Effector memory CD8-positive, alpha-beta T cell (primary cell): Measurements from ENCODE around the gene NDUFA13.

ENCODE experiments used
- ATAC-seq: fragments of 150-1000 bp; cut with Tn5 transposase; replicated peaks from 2 replicates; pipeline ENCODE4 v1.10.0; 2021; ENCODE audit warnings: mild to moderate bottlenecking, moderate library complexity
- DNase-seq, 3 experiments: peaks; one replicate each; pipeline ENCODE4 v3.0.0; 2021
- H3K27ac Mint-ChIP-seq, 2 donors: one replicate each; pipeline ENCODE4 v1.8.0; 2022; ENCODE audit warnings: mild to moderate bottlenecking in 2 of 2, mixed read lengths in 2 of 2, moderate library complexity in 2 of 2
- H3K27me3 Mint-ChIP-seq, 2 donors: one replicate each; pipeline ENCODE4 v1.8.0; 2022; ENCODE audit warnings: mixed read lengths in 2 of 2
- H3K36me3 Mint-ChIP-seq: one replicate; pipeline ENCODE4 v1.8.0; 2022; ENCODE audit warnings: mild to moderate bottlenecking, moderate library complexity, mixed read lengths; ENCODE audit not compliant: insufficient read depth
- H3K4me1 Mint-ChIP-seq, 2 donors: one replicate each; pipeline ENCODE4 v1.8.0; 2022; ENCODE audit warnings: low read depth in 2 of 2, mixed read lengths in 2 of 2
- H3K4me3 Mint-ChIP-seq, 2 donors: one replicate each; pipeline ENCODE4 v1.8.0; 2022; ENCODE audit warnings: mild to moderate bottlenecking in 2 of 2, mixed read lengths in 2 of 2, moderate library complexity in 2 of 2
- H3K9me3 Mint-ChIP-seq, 2 donors: one replicate each; pipeline ENCODE4 v1.8.0; 2022; ENCODE audit warnings: mixed read lengths in 2 of 2

Gene NDUFA13

GRCh38 chr19:19558055-19558454, 42.0 kb downstream of the NDUFA13 start:
- Mint-ChIP-seq H3K27ac (peak overlapping the region in 1 of 2 donors; percentile 53), H3K36me3 (peaks cover 40% of the 10 kb centered on the region), H3K9me3 (no peaks in the 10 kb centered on the region), H3K4me3 (no peak overlapping the region), H3K27me3 (no peaks in the 10 kb centered on the region), H3K4me1 (peaks cover 1 to 4% of the 10 kb centered on the region in 2 donors)
- no peak for DNase-seq
- ATAC-seq, result no peak

DNA sequence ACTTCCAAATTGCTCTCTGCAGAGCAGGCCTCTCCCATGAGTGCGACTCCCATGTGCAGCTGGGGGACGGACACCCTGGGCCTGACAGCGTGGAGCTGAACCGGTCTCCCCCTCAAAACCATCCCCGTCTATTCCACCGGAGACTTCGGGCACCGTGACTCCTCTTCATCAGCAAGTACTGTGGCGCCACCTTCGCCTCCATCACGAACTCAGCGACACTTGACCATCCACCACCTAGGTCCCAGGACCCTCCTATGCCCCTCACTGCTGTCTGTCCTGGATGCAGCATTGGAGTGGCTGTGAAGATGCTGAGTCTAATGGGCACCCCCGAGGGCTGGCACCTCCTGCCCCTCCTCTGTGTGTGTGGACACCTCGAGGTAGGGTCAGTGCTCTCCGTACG, 42.6 kb downstream of the NDUFA13 start:
- H3K27me3 Mint-ChIP-seq, result no peaks in the 10 kb centered on the region
- DNase-seq, result no peak
- no peaks in the 10 kb centered on the region for H3K9me3 Mint-ChIP-seq
- peaks cover 2 to 4% of the 10 kb centered on the region in 2 donors for H3K4me1 Mint-ChIP-seq
- no peak overlapping the region for H3K4me3 Mint-ChIP-seq
- H3K27ac Mint-ChIP-seq, result peak overlapping the region; percentile 4 to 53
- peaks cover 44% of the 10 kb centered on the region for H3K36me3 Mint-ChIP-seq
- ATAC-seq, result no peak

- no peak for DNase-seq
- peaks cover 0 to 2% of the 10 kb centered on the region in 2 donors for H3K4me1 Mint-ChIP-seq
- H3K27ac Mint-ChIP-seq, result no peak overlapping the region
- H3K36me3 Mint-ChIP-seq, result peaks cover 49% of the 10 kb centered on the region
- H3K4me3 Mint-ChIP-seq, result no peak overlapping the region
- no peaks in the 10 kb centered on the region for H3K9me3 Mint-ChIP-seq
- ATAC-seq, result no peak
- H3K27me3 Mint-ChIP-seq, result no peaks in the 10 kb centered on the region
These were observed 43.9 kb downstream of the NDUFA13 start for GRCh38 chr19:19559931-19560330.

GRCh38 chr19:19561946-19562664, 46.1 kb downstream of the NDUFA13 start:
- ATAC-seq, result no peak

GRCh38 chr19:19562665-19563347, 46.8 kb downstream of the NDUFA13 start:
- Mint-ChIP-seq H3K4me3 (no peak overlapping the region), H3K9me3 (no peaks in the 10 kb centered on the region), H3K27ac (peak overlapping the region in 1 of 2 donors; percentile 86), H3K4me1 (peaks cover 0 to 2% of the 10 kb centered on the region in 2 donors), H3K27me3 (no peaks in the 10 kb centered on the region), H3K36me3 (peaks cover 68% of the 10 kb centered on the region)
- DNase-seq (peak in 1 of 3 experiments; percentile 20), ATAC-seq (peak; percentile 77)

More at GRCh38 chr19:19561946-19562664, 46.1 kb downstream of the NDUFA13 start:
- H3K27ac Mint-ChIP-seq, result peak overlapping the region; percentile 44 to 86
- no peak for DNase-seq
- peak overlapping the region in 1 of 2 donors; percentile 49 for H3K4me3 Mint-ChIP-seq
- H3K4me1 Mint-ChIP-seq, result peaks cover 0 to 2% of the 10 kb centered on the region in 2 donors
- no peaks in the 10 kb centered on the region for H3K9me3 Mint-ChIP-seq
- H3K36me3 Mint-ChIP-seq, result peaks cover 61% of the 10 kb centered on the region
- no peaks in the 10 kb centered on the region for H3K27me3 Mint-ChIP-seq

DNA sequence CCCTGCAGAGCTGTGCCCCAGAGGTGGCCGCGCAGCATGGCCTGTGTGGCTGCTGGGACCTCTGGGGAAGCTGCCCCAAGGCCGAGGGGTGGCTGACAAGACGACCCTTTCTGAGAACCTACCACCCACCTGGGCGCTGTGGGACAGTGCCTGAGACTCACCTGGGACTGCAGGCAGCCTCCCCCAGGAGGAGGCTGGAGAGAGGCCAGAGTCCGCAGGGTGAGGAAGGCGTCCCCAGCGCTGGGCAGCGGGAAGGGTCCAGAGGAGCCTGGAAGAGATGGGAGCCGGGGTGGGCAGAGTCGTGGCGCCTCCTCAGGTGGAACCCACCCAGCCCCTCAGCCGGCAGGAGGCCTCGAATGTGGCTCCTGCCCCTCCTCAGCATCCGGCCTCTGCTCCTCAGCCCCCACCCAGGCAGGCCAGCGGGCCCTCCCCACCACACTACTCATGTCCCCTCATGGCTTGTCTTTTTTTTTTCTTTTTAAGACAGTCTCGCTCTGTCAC, 47.4 kb downstream of the NDUFA13 start:
- Mint-ChIP-seq H3K27me3 (no peaks in the 10 kb centered on the region), H3K36me3 (peaks cover 67% of the 10 kb centered on the region), H3K4me3 (no peak overlapping the region), H3K4me1 (peaks cover 0 to 2% of the 10 kb centered on the region in 2 donors), H3K9me3 (no peaks in the 10 kb centered on the region), H3K27ac (peak overlapping the region in 1 of 2 donors; percentile 86)
- ATAC-seq (no peak), DNase-seq (no peak)

- Mint-ChIP-seq H3K9me3 (no peaks in the 10 kb centered on the region), H3K27me3 (no peaks in the 10 kb centered on the region), H3K4me1 (peaks cover 4 to 6% of the 10 kb centered on the region in 2 donors), H3K4me3 (no peak overlapping the region), H3K36me3 (peaks cover 71% of the 10 kb centered on the region), H3K27ac (peak overlapping the region in 1 of 2 donors; percentile 64)
- DNase-seq (no peak), ATAC-seq (no peak)
These were observed 50.3 kb downstream of the NDUFA13 start for GRCh38 chr19:19566306-19566705.

DNA sequence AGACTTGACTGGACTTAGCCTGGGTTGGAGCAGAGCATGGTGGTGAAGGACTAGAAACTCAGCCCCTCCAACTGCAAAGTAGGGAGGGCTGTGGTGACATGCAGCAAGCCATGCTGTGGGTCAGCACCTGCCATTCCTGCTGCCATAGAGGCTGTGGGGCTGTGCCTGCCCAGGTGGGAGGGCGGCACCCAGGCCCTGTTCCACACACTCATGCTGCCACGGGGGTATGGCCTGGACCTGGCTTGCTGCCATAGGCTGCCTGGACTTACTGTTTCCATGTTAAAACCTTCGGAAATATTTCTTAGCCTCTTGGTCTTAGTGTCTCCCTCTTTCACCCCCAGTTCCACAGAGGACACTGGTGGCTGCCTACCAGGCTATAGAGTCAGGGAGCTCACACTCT, 51.4 kb downstream of the NDUFA13 start:
- no peak for ATAC-seq
- Mint-ChIP-seq H3K27me3 (no peaks in the 10 kb centered on the region), H3K36me3 (peaks cover 67% of the 10 kb centered on the region), H3K4me1 (peaks cover 4 to 6% of the 10 kb centered on the region in 2 donors), H3K4me3 (no peak overlapping the region), H3K9me3 (no peaks in the 10 kb centered on the region), H3K27ac (peak overlapping the region in 1 of 2 donors; percentile 64)
- no peak for DNase-seq

DNA sequence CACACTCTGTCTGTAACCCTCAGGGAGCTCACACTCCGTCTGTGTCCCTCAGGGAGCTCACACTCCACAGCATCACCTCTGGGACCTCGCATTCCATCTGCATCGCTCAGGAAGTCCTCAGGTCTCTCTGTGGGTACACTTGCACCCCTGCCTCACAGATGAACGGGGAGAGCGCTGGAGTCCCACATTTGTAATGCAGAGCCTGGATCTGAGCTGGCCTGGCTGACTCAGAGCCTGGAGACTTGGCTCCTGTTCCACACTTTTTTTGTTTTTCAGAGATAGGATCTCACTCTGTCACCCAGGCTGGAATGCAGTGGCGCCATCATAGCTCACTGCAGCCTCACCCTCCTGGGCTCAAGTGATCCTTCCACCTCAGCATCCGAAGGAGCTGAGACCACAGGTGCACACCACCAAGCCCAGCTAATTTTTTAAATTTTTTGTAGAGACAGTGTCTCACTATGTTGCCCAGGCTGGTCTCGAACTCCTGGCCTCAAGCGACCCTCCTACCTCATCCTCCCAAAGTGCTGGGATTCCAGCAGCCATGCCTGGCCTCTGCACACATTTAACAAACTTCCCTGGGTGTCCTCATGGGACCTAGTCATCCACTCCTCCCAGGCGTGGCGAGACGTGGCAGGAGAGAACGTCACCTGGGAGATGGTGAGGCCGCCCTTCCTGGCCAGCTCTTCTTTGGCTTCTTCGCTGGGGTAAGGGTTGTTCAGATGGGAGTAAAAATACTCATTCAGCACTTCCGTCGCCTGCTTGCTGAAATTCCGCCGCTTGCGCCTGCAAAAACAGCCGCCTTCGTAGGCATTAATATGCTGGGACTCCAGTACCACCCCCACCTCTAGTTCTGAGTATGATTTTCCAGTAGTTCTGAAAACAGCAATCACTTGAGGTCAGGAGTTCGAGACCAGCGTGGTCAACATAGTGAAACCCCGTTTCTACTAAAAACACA, 53.1 kb downstream of the NDUFA13 start:
- peak overlapping the region; percentile 64 to 79 for H3K27ac Mint-ChIP-seq
- H3K27me3 Mint-ChIP-seq, result no peaks in the 10 kb centered on the region
- H3K4me3 Mint-ChIP-seq, result peak overlapping the region in 1 of 2 donors; percentile 14
- H3K9me3 Mint-ChIP-seq, result no peaks in the 10 kb centered on the region
- ATAC-seq, result no peak
- peaks cover 5 to 7% of the 10 kb centered on the region in 2 donors for H3K4me1 Mint-ChIP-seq
- peaks cover 67% of the 10 kb centered on the region for H3K36me3 Mint-ChIP-seq
- no peak for DNase-seq

- ATAC-seq, result no peak
- Mint-ChIP-seq H3K4me3 (no peak overlapping the region), H3K27me3 (no peaks in the 10 kb centered on the region), H3K27ac (peak overlapping the region; percentile 13 to 38), H3K36me3 (peaks cover 55% of the 10 kb centered on the region), H3K9me3 (no peaks in the 10 kb centered on the region), H3K4me1 (peaks cover 6 to 12% of the 10 kb centered on the region in 2 donors)
- DNase-seq, result no peak
These were observed 54.5 kb downstream of the NDUFA13 start for GRCh38 chr19:19570571-19570970.

DNA sequence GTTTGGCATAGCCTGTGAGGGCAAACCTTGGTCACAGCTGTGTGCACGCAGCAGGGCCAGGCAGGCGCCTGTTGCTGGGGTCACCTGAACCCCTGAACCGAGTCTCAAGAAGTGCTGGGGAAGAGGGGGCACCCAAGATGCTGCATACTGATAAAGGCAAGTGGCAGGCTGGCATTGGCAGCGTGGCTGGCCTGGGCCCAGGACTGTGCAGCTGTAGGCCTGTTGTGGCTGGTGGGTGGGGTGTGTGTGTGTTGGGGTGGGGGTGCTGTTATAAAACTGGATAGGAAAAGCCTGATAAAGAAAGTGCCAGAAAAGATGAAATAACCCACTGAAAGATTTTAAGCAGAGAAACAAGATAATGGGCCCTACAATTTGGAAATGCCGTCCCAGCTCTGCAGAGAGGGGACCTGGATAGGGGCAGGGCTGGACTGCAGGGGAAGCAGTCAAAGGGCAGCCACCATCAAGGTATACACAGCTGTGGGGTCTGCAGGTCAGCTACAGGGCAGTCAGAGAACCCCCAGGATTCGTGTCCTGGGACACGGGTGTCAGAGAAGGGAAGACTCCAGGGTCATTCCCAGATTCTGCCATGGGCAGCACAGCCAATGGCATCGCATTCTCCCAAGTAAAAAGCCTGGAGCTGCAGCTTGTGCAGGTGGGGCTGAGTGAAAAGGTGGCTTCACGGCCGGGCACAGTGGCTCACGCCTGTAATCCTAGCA, 55.2 kb downstream of the NDUFA13 start:
- Mint-ChIP-seq H3K36me3 (peaks cover 51% of the 10 kb centered on the region), H3K27ac (peak overlapping the region; percentile 13 to 38), H3K4me1 (peaks cover 9 to 14% of the 10 kb centered on the region in 2 donors), H3K27me3 (no peaks in the 10 kb centered on the region), H3K4me3 (no peak overlapping the region), H3K9me3 (no peaks in the 10 kb centered on the region)
- ATAC-seq (no peak), DNase-seq (no peak)

DNA sequence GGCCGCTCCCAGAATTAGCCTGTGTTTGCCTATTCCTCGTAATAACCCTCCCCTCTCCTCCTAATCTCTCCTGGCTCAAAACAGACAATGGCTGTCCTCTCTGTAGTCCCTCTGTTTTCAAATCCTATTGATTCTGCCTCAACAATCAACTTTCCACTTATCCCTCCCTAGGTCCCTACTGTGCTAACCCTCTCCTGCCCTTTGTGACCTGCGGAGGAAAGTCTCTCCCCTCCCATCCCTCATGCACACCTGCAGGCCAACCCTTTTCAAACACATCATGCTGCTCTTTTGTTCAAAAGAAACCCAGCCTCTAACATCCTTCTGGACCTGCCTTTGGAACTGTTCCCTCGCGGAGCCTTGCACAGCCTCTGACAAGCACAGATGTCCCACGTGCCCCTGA, 59.4 kb downstream of the NDUFA13 start:
- Mint-ChIP-seq H3K9me3 (no peaks in the 10 kb centered on the region), H3K4me1 (peaks cover 12 to 14% of the 10 kb centered on the region in 2 donors), H3K36me3 (peaks cover 40% of the 10 kb centered on the region), H3K4me3 (no peak overlapping the region), H3K27me3 (no peaks in the 10 kb centered on the region), H3K27ac (no peak overlapping the region)
- DNase-seq, result no peak
- no peak for ATAC-seq
